CD14-positive monocyte (primary cell): Measurements from ENCODE around the gene BAX. TPM values are rescaled to one million over a fixed set of nuclear protein-coding genes. Genes with fewer than 3 reads are reported as not detected.

Source experiments
- DNase-seq, 3 donors: peaks; one replicate each; pipeline ENCODE4 v3.0.0-alpha.2; 2011 to 2022
- H2AFZ ChIP-seq: 2 replicates; pipeline ENCODE4 v1.6.0; 2012; ENCODE audit warnings: mild to moderate bottlenecking, low read depth, low read length, inconsistent platforms; ENCODE audit not compliant: insufficient read depth, poor library complexity, severe bottlenecking
- H3K27ac ChIP-seq, 2 donors: 1 replicate in 1 of 2; 2 replicates in 1 of 2; pipeline ENCODE4 v1.5.1; 2012 to 2013; ENCODE audit warnings: low read length in 2 of 2, control low read depth in 1 of 2, inconsistent platforms in 1 of 2, low read depth in 1 of 2, mild to moderate bottlenecking in 1 of 2
- H3K27me3 ChIP-seq, 2 donors: one replicate each; pipeline versions ENCODE4 v1.6.0 to v1.6.1; 2011 to 2013; ENCODE audit warnings: low read length in 2 of 2; ENCODE audit not compliant: control insufficient read depth in 2 of 2, insufficient read depth in 2 of 2
- H3K36me3 ChIP-seq, 2 donors: replicated peaks in 1 of 2; 1 replicate in 1 of 2; 2 replicates in 1 of 2; pipeline versions ENCODE4 v1.5.1 to v1.6.1; 2012 to 2013; ENCODE audit warnings: low read length in 2 of 2, control low read depth in 1 of 2, inconsistent platforms in 1 of 2, mild to moderate bottlenecking in 1 of 2; ENCODE audit not compliant: insufficient read depth in 2 of 2, control insufficient read depth in 1 of 2
- H3K4me1 ChIP-seq, 2 donors: 1 replicate in 1 of 2; 2 replicates in 1 of 2; pipeline versions ENCODE4 v1.5.1 to v1.6.1; 2012 to 2013; ENCODE audit warnings: low read length in 2 of 2, control low read depth in 1 of 2, inconsistent platforms in 1 of 2, mild to moderate bottlenecking in 1 of 2, moderate library complexity in 1 of 2; ENCODE audit not compliant: insufficient read depth in 2 of 2, control insufficient read depth in 1 of 2
- H3K4me2 ChIP-seq: replicated peaks from 2 replicates; pipeline ENCODE3; 2012; ENCODE audit warnings: low read length, moderate library complexity, mild to moderate bottlenecking; ENCODE audit not compliant: poor library complexity, severe bottlenecking; ENCODE audit errors: extremely low read depth
- H3K4me3 ChIP-seq, 3 experiments: fragments of 200-600 bp in 1 of 3; sonication (generic) in 1 of 3; replicated peaks in 1 of 3; 1 replicate in 2 of 3; 2 replicates in 1 of 3; pipeline ENCODE4 v1.5.1; 2011 to 2013; ENCODE audit warnings: low read length in 3 of 3, mild to moderate bottlenecking in 3 of 3, control low read depth in 2 of 3, low read depth in 2 of 3, inconsistent platforms in 1 of 3, moderate library complexity in 1 of 3
- H3K79me2 ChIP-seq: 2 replicates; pipeline ENCODE4 v1.6.0; 2012; ENCODE audit warnings: mild to moderate bottlenecking, control low read depth, inconsistent platforms, low read length, moderate library complexity; ENCODE audit not compliant: insufficient read depth
- H3K9ac ChIP-seq: 2 replicates; pipeline ENCODE4 v1.6.0; 2017; ENCODE audit warnings: low read length, mild to moderate bottlenecking; ENCODE audit not compliant: insufficient read depth, poor library complexity, severe bottlenecking
- H3K9me3 ChIP-seq, 2 donors: replicated peaks in 1 of 2; 1 replicate in 1 of 2; 2 replicates in 1 of 2; pipeline versions ENCODE4 v1.5.1 to v1.6.1; 2012 to 2013; ENCODE audit warnings: low read length in 2 of 2, control low read depth in 1 of 2; ENCODE audit not compliant: control insufficient read depth in 1 of 2, insufficient read depth in 1 of 2
- H4K20me1 ChIP-seq: 2 replicates; pipeline ENCODE4 v1.6.0; 2012; ENCODE audit warnings: mild to moderate bottlenecking, low read length, control low read depth, moderate library complexity; ENCODE audit not compliant: insufficient read depth
- H3K27ac Mint-ChIP-seq, 7 donors: one replicate each; pipeline ENCODE4 v1.8.0; 2020; ENCODE audit warnings: mild to moderate bottlenecking in 7 of 7, mixed read lengths in 7 of 7, moderate library complexity in 6 of 7, inconsistent platforms in 2 of 7
- H3K27me3 Mint-ChIP-seq, 3 donors: one replicate each; pipeline ENCODE4 v1.8.0; 2021 to 2022; ENCODE audit warnings: low read depth in 3 of 3, mild to moderate bottlenecking in 3 of 3, mixed read lengths in 3 of 3, moderate library complexity in 3 of 3, inconsistent platforms in 1 of 3
- H3K36me3 Mint-ChIP-seq, 2 donors: one replicate each; pipeline ENCODE4 v1.8.0; 2020; ENCODE audit warnings: mixed read lengths in 2 of 2, inconsistent platforms in 1 of 2, mild to moderate bottlenecking in 1 of 2
- H3K4me1 Mint-ChIP-seq: one replicate; pipeline ENCODE4 v1.8.0; 2020; ENCODE audit warnings: mild to moderate bottlenecking, mixed read lengths
- H3K4me3 Mint-ChIP-seq, 2 donors: one replicate each; pipeline ENCODE4 v1.8.0; 2020; ENCODE audit warnings: mild to moderate bottlenecking in 2 of 2, mixed read lengths in 2 of 2, moderate library complexity in 1 of 2
- H3K9me3 Mint-ChIP-seq, 7 donors: one replicate each; pipeline ENCODE4 v1.8.0; 2020 to 2022; ENCODE audit warnings: mixed read lengths in 7 of 7, mild to moderate bottlenecking in 6 of 7, moderate library complexity in 6 of 7, inconsistent platforms in 2 of 7
- WGBS: methylation state at CpG from one replicate; pipeline ENCODE4 v1.1.5; 2013; ENCODE audit warnings: missing lambda C conversion rate; ENCODE audit not compliant: insufficient coverage; 5-methylcytosine and 5-hydroxymethylcytosine counted together
- intact Hi-C, 2 donors: fragments of 100-400 bp; cut with micrococcal nuclease; formaldehyde crosslinking; loops; one replicate each; pipeline versions ENCODE4 v1.15.0 to v1.15.1; 2023
- polyA plus RNA-seq, 3 donors: library from polyadenylated mRNA; depleted of rRNA in 1 of 3; unstranded in 2 of 3; stranded (reverse) in 1 of 3; fragments of 300-500 nt in 2 of 3; fragments of >200 nt in 1 of 3; fragmentation: Illumina TruSeq in 2 of 3; gene quantifications; 1 replicate in 2 of 3; 2 replicates in 1 of 3; pipeline ENCODE4 v1.2.3, GENCODE V29; 2012 to 2021
- TF ChIP-seq, protein P1 (sequence below): fragments of 200-600 bp; IDR thresholded peaks from one replicate; pipeline ENCODE4 v1.8.0; 2022; ENCODE audit warnings: antibody characterized with exemption, mild to moderate bottlenecking

The BAX gene
- polyA plus RNA-seq, 3 donors, result 69.2 to 135 (median 80.5) TPM

- 97% methylated on average over 36 of the region's 45 CpGs for WGBS
- Histone ChIP-seq H3K36me3 (peaks cover 38 to 63% of the 10 kb centered on the region in 2 donors), H3K27me3 (no peaks in the 10 kb centered on the region)
Observed at GRCh38 chr19:48969276-48970138, 14.8 kb downstream of the BAX start.

DNA sequence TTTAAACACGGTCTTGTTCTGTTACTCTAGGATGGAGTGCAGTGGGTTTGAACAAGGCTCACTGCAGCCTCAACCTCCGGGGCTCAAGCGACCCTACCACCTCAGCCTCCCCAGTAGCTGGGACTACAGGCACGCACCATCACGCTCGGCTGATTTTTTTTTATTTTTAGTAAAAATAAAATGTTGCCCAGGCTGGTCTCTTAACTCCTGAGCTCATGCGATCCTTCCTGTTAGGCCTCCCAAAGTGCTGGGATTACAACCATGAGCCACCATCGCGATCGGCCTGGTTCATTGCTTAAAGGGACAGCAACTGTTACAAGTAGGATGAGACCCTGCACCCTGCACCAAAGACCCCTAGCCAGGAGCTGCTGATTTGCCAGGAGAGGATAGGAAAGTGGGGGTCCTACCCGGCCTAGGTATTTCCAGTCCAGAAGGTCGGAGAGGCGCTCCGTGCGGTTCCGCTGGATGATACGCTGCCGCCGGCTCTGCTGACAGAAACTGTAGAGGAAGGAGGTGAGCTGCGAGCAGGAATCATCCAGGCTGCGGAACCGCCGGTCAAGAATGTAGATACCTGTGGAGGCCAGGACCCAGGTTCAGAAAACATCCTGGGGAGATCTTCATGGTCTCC lies 15.6 kb downstream of the BAX start:
- H3K27ac ChIP-seq, result no peak overlapping the region
- peaks cover 36 to 46% of the 10 kb centered on the region in 2 donors for H3K4me1 ChIP-seq
- H3K9ac ChIP-seq, result no peak overlapping the region
- Mint-ChIP-seq H3K27me3 (peaks cover 0 to 11% (median 0%) of the 10 kb centered on the region in 3 donors), H3K4me3 (no peak overlapping the region), H3K4me1 (peaks cover 38% of the 10 kb centered on the region), H3K36me3 (peaks cover 44 to 67% of the 10 kb centered on the region in 2 donors), H3K9me3 (peaks cover 0 to 8% (median 0%) of the 10 kb centered on the region in 7 donors), H3K27ac (peak overlapping the region in 3 of 7 donors; percentile 24 to 63 (median 41))
- peak in 1 of 3 donors; percentile 22 for DNase-seq
- TF ChIP-seq, protein P1, sequence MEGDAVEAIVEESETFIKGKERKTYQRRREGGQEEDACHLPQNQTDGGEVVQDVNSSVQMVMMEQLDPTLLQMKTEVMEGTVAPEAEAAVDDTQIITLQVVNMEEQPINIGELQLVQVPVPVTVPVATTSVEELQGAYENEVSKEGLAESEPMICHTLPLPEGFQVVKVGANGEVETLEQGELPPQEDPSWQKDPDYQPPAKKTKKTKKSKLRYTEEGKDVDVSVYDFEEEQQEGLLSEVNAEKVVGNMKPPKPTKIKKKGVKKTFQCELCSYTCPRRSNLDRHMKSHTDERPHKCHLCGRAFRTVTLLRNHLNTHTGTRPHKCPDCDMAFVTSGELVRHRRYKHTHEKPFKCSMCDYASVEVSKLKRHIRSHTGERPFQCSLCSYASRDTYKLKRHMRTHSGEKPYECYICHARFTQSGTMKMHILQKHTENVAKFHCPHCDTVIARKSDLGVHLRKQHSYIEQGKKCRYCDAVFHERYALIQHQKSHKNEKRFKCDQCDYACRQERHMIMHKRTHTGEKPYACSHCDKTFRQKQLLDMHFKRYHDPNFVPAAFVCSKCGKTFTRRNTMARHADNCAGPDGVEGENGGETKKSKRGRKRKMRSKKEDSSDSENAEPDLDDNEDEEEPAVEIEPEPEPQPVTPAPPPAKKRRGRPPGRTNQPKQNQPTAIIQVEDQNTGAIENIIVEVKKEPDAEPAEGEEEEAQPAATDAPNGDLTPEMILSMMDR, result no peak
- no peak overlapping the region for H3K4me2 ChIP-seq
- H3K36me3 ChIP-seq, result peaks cover 39 to 65% of the 10 kb centered on the region in 2 donors
- H3K4me3 ChIP-seq, result no peak overlapping the region
- H3K9me3 ChIP-seq, result no peaks in the 10 kb centered on the region
- intact Hi-C loops, result loop anchor here (5.0 kb wide), 3 partner anchors 73 to 183 kb away; partner anchors contain the start of gene TULP2 (in 1 of the 2)
- peaks cover 25% of the 10 kb centered on the region for H3K79me2 ChIP-seq
- no peaks in the 10 kb centered on the region for H3K27me3 ChIP-seq
- peaks cover 33% of the 10 kb centered on the region for H4K20me1 ChIP-seq
- no peak overlapping the region for H2AFZ ChIP-seq
- WGBS, result 97% methylated on average over 16 of the region's 23 CpGs

More at GRCh38 chr19:48969276-48970138, 14.8 kb downstream of the BAX start:
- Histone ChIP-seq H3K4me3 (no peak overlapping the region), H3K9me3 (no peaks in the 10 kb centered on the region), H3K4me1 (peaks cover 39 to 48% of the 10 kb centered on the region in 2 donors), H3K4me2 (no peak overlapping the region), H4K20me1 (peaks cover 34% of the 10 kb centered on the region), H3K27ac (no peak overlapping the region), H2AFZ (no peak overlapping the region), H3K79me2 (peaks cover 30% of the 10 kb centered on the region), H3K9ac (no peak overlapping the region)
- DNase-seq, result peak in 1 of 3 donors; percentile 41
- peak overlapping the region in 4 of 7 donors; percentile 41 to 95 (median 70) for H3K27ac Mint-ChIP-seq
- TF ChIP-seq, protein P1, result no peak
- H3K36me3 Mint-ChIP-seq, result peaks cover 44 to 65% of the 10 kb centered on the region in 2 donors
- peaks cover 0 to 10% (median 0%) of the 10 kb centered on the region in 7 donors for H3K9me3 Mint-ChIP-seq
- intact Hi-C loops, result loop anchor here (5.0 to 10.0 kb wide), 5 partner anchors 72 to 335 kb away; partner anchors contain the start of genes DBP (in 2 of the 2) and TULP2 (in 1 of the 2)
- peaks cover 40% of the 10 kb centered on the region for H3K4me1 Mint-ChIP-seq
- H3K4me3 Mint-ChIP-seq, result no peak overlapping the region
- H3K27me3 Mint-ChIP-seq, result peaks cover 0 to 13% (median 0%) of the 10 kb centered on the region in 3 donors
